IMR-90 (cell line): Measurements from ENCODE around the gene SCAF1. TPM values are rescaled to one million over a fixed set of nuclear protein-coding genes. Genes with fewer than 3 reads are reported as not detected.

Experiments
- ATAC-seq: fragments of 200-7000 bp; cut with Tn5 transposase; 2 replicates; pipeline ENCODE4 v1.9.1; 2020; ENCODE audit warnings: low read depth, mild to moderate bottlenecking, moderate library complexity
- BruUV-seq: library from RNA; stranded (reverse); fragments of 400-500 nt; replicated peaks from 2 replicates; lab custom pipeline; 2021; lab: Mats Ljungman, UMichigan
- CTCF ChIA-PET: fragments of 300-600 bp; formaldehyde crosslinking; extraction: SDS; loops from one replicate; lab custom pipeline; 2021; ENCODE audit warnings: antibody characterized with exemption; lab: Yijun Ruan, JAX
- POLR2A ChIA-PET: fragments of 300-600 bp; sonication (Branson Sonifier 250); formaldehyde crosslinking; loops from one replicate; lab custom pipeline; 2022; ENCODE audit warnings: antibody characterized with exemption; ENCODE audit not compliant: unreplicated experiment; lab: Charles Lee
- DNase-seq: peaks from one replicate; pipeline ENCODE4 v3.0.0; 2013
- H2AFZ ChIP-seq: replicated peaks from 2 replicates; pipeline ENCODE3; 2013; ENCODE audit warnings: low read length, mild to moderate bottlenecking; ENCODE audit not compliant: poor library complexity
- H2AK5ac ChIP-seq: 2 replicates; pipeline ENCODE4 v1.6.1; 2013; ENCODE audit warnings: low read depth, low read length, inconsistent platforms
- H2AK9ac ChIP-seq: replicated peaks from 2 replicates; pipeline ENCODE3; 2013; ENCODE audit warnings: mild to moderate bottlenecking, low read depth, low read length, moderate library complexity; ENCODE audit not compliant: poor library complexity
- H2BK120ac ChIP-seq: 2 replicates; pipeline ENCODE4 v1.6.1; 2013; ENCODE audit warnings: low read depth, low read length, inconsistent platforms
- H2BK15ac ChIP-seq: 3 replicates; pipeline ENCODE4 v1.6.1; 2013; ENCODE audit warnings: low read depth, low read length, inconsistent platforms
- H2BK20ac ChIP-seq: 2 replicates; pipeline ENCODE4 v1.6.1; 2013; ENCODE audit warnings: low read depth, mild to moderate bottlenecking, inconsistent platforms, low read length, moderate library complexity
- H2BK5ac ChIP-seq: 2 replicates; pipeline ENCODE4 v1.6.1; 2013; ENCODE audit warnings: mild to moderate bottlenecking, low read depth, low read length, inconsistent platforms; ENCODE audit not compliant: poor library complexity, severe bottlenecking
- H3K14ac ChIP-seq: replicated peaks from 2 replicates; pipeline ENCODE4 v1.6.1; 2013; ENCODE audit warnings: low read depth, low read length, inconsistent platforms
- H3K18ac ChIP-seq: 2 replicates; pipeline ENCODE4 v1.6.1; 2013; ENCODE audit warnings: low read depth, low read length, control low read depth
- H3K23ac ChIP-seq: 2 replicates; pipeline ENCODE4 v1.6.1; 2013; ENCODE audit warnings: low read depth, low read length, inconsistent platforms
- H3K27ac ChIP-seq: 2 replicates; pipeline ENCODE4 v1.5.1; 2013; ENCODE audit warnings: mild to moderate bottlenecking, control low read depth, low read length; ENCODE audit not compliant: insufficient read depth
- H3K27me3 ChIP-seq: 2 replicates; pipeline ENCODE4 v1.6.1; 2013; ENCODE audit warnings: low read length; ENCODE audit not compliant: control insufficient read depth, insufficient read depth
- H3K36me3 ChIP-seq: 2 replicates; pipeline ENCODE4 v1.6.1; 2013; ENCODE audit warnings: low read length, mixed read lengths; ENCODE audit not compliant: control insufficient read depth, insufficient read depth
- H3K4ac ChIP-seq: 2 replicates; pipeline ENCODE4 v1.6.1; 2013; ENCODE audit warnings: low read depth, low read length, inconsistent platforms
- H3K4me1 ChIP-seq: 2 replicates; pipeline ENCODE4 v1.6.1; 2013; ENCODE audit warnings: low read length, mixed read lengths; ENCODE audit not compliant: control insufficient read depth, insufficient read depth
- H3K4me2 ChIP-seq: 2 replicates; pipeline ENCODE4 v1.6.1; 2013; ENCODE audit warnings: low read depth, mild to moderate bottlenecking, control low read depth, low read length, moderate library complexity
- H3K4me3 ChIP-seq: 2 replicates; pipeline ENCODE4 v1.5.1; 2013; ENCODE audit warnings: low read depth, mild to moderate bottlenecking, control low read depth, low read length, moderate library complexity; ENCODE audit not compliant: insufficient read depth
- H3K56ac ChIP-seq: 2 replicates; pipeline ENCODE4 v1.6.1; 2013; ENCODE audit warnings: low read length, inconsistent platforms; ENCODE audit not compliant: insufficient read depth; ENCODE audit errors: extremely low read depth
- H3K79me1 ChIP-seq, 2 experiments: 2 replicates each; pipeline ENCODE4 v1.6.1; 2013; ENCODE audit warnings: low read length in 2 of 2, inconsistent platforms in 1 of 2, low read depth in 1 of 2
- H3K9ac ChIP-seq: 2 replicates; pipeline ENCODE4 v1.6.1; 2013; ENCODE audit warnings: low read depth, low read length, control low read depth
- H3K9me1 ChIP-seq: 2 replicates; pipeline ENCODE4 v1.6.1; 2013; ENCODE audit warnings: low read length, inconsistent platforms; ENCODE audit not compliant: insufficient read depth
- H3K9me3 ChIP-seq: 2 replicates; pipeline ENCODE4 v1.6.1; 2013; ENCODE audit warnings: low read length; ENCODE audit not compliant: control insufficient read depth, insufficient read depth
- H4K20me1 ChIP-seq: 2 replicates; pipeline ENCODE4 v1.6.1; 2013; ENCODE audit warnings: low read length, inconsistent platforms; ENCODE audit not compliant: insufficient read depth
- H4K5ac ChIP-seq: 2 replicates; pipeline ENCODE4 v1.6.1; 2013; ENCODE audit warnings: mild to moderate bottlenecking, low read depth, low read length, control low read depth
- H4K8ac ChIP-seq, 2 experiments: 2 replicates each; pipeline ENCODE4 v1.6.1; 2013; ENCODE audit warnings: low read depth in 2 of 2, low read length in 2 of 2, control low read depth in 1 of 2, inconsistent platforms in 1 of 2
- H4K91ac ChIP-seq: 2 replicates; pipeline ENCODE4 v1.6.1; 2013; ENCODE audit warnings: low read depth, low read length, inconsistent platforms; ENCODE audit not compliant: insufficient read depth
- BHLHE40 ChIP-seq: fragments of 150-350 bp; IDR thresholded peaks from 2 replicates; pipeline ENCODE4 v1.6.1; 2016; ENCODE audit warnings: mild to moderate bottlenecking, low read depth, low read length
- CEBPB ChIP-seq: IDR thresholded peaks from 2 replicates; pipeline ENCODE4 v1.6.1; 2012; ENCODE audit warnings: low read depth, low read length, improper control_type of control experiment
- CTCF ChIP-seq: conservative IDR thresholded peaks from 2 replicates; pipeline ENCODE4 v1.5.1; 2012; ENCODE audit warnings: mild to moderate bottlenecking, low read depth, low read length, improper control_type of control experiment
- ELK1 ChIP-seq: fragments of 150-350 bp; IDR thresholded peaks from 2 replicates; pipeline ENCODE4 v1.6.1; 2016; ENCODE audit warnings: low read depth, mild to moderate bottlenecking, low read length, moderate library complexity, borderline replicate concordance
- MAZ ChIP-seq: IDR thresholded peaks from 2 replicates; pipeline ENCODE4 v1.6.1; 2012; ENCODE audit warnings: low read depth, mild to moderate bottlenecking, low read length, improper control_type of control experiment, moderate library complexity, borderline replicate concordance
- MXI1 ChIP-seq: IDR thresholded peaks from 2 replicates; pipeline ENCODE4 v1.6.1; 2012; ENCODE audit warnings: low read depth, mild to moderate bottlenecking, low read length, moderate library complexity, borderline replicate concordance
- NFE2L2 ChIP-seq: fragments of 150-350 bp; IDR thresholded peaks from 2 replicates; pipeline ENCODE4 v1.6.1; 2016; ENCODE audit warnings: low read depth, mild to moderate bottlenecking, low read length
- POLR2A ChIP-seq: IDR thresholded peaks from 2 replicates; pipeline ENCODE4 v1.6.1; 2012; ENCODE audit warnings: mild to moderate bottlenecking, low read depth, low read length
- RAD21 ChIP-seq: IDR thresholded peaks from 2 replicates; pipeline ENCODE4 v1.6.1; 2012; ENCODE audit warnings: low read length, improper control_type of control experiment
- RFX5 ChIP-seq: IDR thresholded peaks from 2 replicates; pipeline ENCODE4 v1.8.0; 2012; ENCODE audit warnings: low read depth, mild to moderate bottlenecking, low read length, moderate library complexity
- SMC3 ChIP-seq: fragments of 150-350 bp; IDR thresholded peaks from 2 replicates; pipeline ENCODE4 v1.6.1; 2016; ENCODE audit warnings: low read depth, mild to moderate bottlenecking, antibody characterized with exemption, low read length, moderate library complexity
- WGBS, 2 experiments: methylation state at CpG; one replicate each; pipeline versions ENCODE4 v1.1.5 to v1.1.7; 2013; ENCODE audit warnings: missing lambda C conversion rate in 2 of 2; ENCODE audit not compliant: insufficient read length in 1 of 2; ENCODE audit errors: extremely low coverage in 2 of 2; 5-methylcytosine and 5-hydroxymethylcytosine counted together
- dilution Hi-C: fragments of 300-500 bp; cut with HindIII; formaldehyde crosslinking; loops from one replicate; pipeline ENCODE4 v1.14.3; 2018; ENCODE audit warnings: low sequenced_read_pairs; ENCODE audit not compliant: unreplicated experiment
- in situ Hi-C: fragments of 300-500 bp; cut with MboI; formaldehyde crosslinking; loops from 3 replicates; pipeline ENCODE4 v1.14.3; 2019; ENCODE audit warnings: low sequenced_read_pairs, inconsistent platforms, mixed read lengths
- intact Hi-C: fragments of 100-400 bp; cut with micrococcal nuclease; formaldehyde crosslinking; loops from 2 replicates; pipeline ENCODE4 v1.10.0; 2022
- polyA plus RNA-seq, 3 experiments: library from polyadenylated mRNA; depleted of rRNA; stranded (reverse); fragments of >200 nt; gene quantifications; 2 replicates each; pipeline ENCODE4 v1.2.3, GENCODE V29; 2012; ENCODE audit warnings: low replicate concordance in 1 of 3
- total RNA-seq: library from RNA; depleted of rRNA; stranded (reverse); fragments of >200 nt; gene quantifications from 2 replicates; pipeline ENCODE4 v1.2.3, GENCODE V29; 2012
- TF ChIP-seq, protein P1 (sequence below): fragments of 150-350 bp; IDR thresholded peaks from 2 replicates; pipeline ENCODE4 v1.6.1; 2017; ENCODE audit warnings: mild to moderate bottlenecking, antibody characterized with exemption, low read length, low read depth

The SCAF1 gene
- total and polyA plus RNA-seq, 2 of the 4 experiments (the other 2 are of a cell fraction): 2.2 to 14.8 TPM

DNA sequence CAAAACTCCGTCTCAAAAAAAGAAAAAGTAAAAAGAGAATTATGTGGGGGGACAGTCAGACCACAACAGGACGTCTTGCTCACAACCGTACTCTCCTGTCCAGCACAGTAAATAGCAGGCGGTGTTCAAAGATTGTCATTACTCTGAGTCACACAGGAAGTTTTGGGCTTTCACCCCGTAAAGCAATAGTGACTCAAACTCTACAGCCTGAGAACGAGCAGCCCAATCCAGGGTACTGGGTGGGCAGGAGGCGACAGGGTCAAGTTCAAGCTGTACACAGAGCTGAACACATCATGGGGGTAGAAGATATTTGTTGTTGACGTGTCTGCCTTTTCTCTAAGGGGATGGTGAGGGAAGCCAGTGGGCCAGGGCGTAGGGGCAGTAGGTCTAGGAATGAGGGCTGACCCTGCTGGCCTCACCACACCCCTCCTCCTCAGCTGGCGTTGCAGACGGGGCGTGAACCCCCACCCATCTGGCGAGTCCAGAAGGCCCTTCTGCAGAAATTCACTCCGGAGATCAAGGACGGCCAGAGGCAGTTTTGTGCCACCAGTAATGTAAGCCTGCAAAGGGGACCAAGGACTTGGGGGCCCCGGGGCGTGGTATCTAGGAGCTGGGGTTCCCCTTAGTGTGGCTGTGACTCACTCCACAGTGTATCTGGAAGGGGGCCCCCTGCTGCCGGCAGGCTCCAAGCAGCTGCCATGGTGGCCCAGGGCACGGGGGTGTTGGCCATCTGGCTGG lies 27.7 kb upstream of the SCAF1 start (continued):
- TF ChIP-seq MAZ (0 out of 2 replicates have a peak, but pooled peaks have one; percentile 8), SMC3 (no peak), POLR2A (no peak), MXI1 (no peak)

DNA sequence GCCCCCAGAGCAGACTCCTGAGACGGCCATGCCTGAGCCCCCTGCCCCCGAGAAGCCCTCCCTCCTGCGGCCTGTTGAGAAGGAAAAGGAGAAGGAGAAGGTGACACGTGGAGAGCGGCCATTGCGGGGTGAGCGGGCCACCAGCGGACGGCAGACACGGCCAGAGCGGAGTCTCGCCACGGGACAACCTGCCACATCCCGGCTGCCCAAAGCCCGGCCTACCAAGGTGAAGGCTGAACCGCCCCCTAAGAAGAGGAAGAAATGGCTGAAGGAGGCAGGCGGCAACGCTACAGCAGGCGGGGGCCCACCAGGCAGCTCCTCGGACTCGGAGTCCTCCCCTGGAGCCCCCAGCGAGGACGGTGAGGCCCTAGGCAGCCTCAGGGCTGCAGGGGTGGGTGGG lies 26.1 kb upstream of the SCAF1 start:
- no TSS peak for BruUV-seq
- POLR2A ChIA-PET: no interaction called here
- no peak for TF ChIP-seq NFE2L2
- no peak for TF ChIP-seq CEBPB
- no peak for TF ChIP-seq RAD21
- no peak for TF ChIP-seq CTCF
- TF ChIP-seq MAZ: no peak
- TF ChIP-seq SMC3: no peak
- TF ChIP-seq ELK1: no peak
- TF ChIP-seq RFX5: no peak
- TF ChIP-seq POLR2A: no peak
- TF ChIP-seq, protein P1, sequence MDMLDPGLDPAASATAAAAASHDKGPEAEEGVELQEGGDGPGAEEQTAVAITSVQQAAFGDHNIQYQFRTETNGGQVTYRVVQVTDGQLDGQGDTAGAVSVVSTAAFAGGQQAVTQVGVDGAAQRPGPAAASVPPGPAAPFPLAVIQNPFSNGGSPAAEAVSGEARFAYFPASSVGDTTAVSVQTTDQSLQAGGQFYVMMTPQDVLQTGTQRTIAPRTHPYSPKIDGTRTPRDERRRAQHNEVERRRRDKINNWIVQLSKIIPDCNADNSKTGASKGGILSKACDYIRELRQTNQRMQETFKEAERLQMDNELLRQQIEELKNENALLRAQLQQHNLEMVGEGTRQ: no peak
- no peak for TF ChIP-seq BHLHE40
- no peak for TF ChIP-seq MXI1

More for the DNA sequence above, 26.1 kb upstream of the SCAF1 start:
- Histone ChIP-seq H3K36me3 (peaks cover 40% of the 10 kb centered on the region), H3K27ac (no peak overlapping the region), H3K9ac (no peak overlapping the region), H3K14ac (no peak overlapping the region), H3K27me3 (no peaks in the 10 kb centered on the region), H3K4me3 (no peak overlapping the region), H3K4me1 (peaks cover 16% of the 10 kb centered on the region), H2AK9ac (no peak overlapping the region), H2BK20ac (no peak overlapping the region), H3K23ac (no peak overlapping the region), H3K18ac (no peak overlapping the region), H3K79me1 (peaks cover 36 to 78% of the 10 kb centered on the region in 2 experiments), H2AFZ (peak overlapping the region; percentile 19), H4K5ac (no peak overlapping the region), H3K56ac (no peak overlapping the region), H4K91ac (no peak overlapping the region), H3K9me3 (no peaks in the 10 kb centered on the region), H3K9me1 (peaks cover 10% of the 10 kb centered on the region), H2BK5ac (no peak overlapping the region), H4K20me1 (peaks cover 29% of the 10 kb centered on the region), H2BK15ac (no peak overlapping the region), H4K8ac (no peak overlapping the region), H2BK120ac (no peak overlapping the region), H3K4me2 (no peak overlapping the region), H3K4ac (no peak overlapping the region), H2AK5ac (no peak overlapping the region)
- dilution Hi-C loops (no loop called here), in situ Hi-C loops (no loop called here), intact Hi-C loops (no loop called here)
- CTCF ChIA-PET: no interaction called here
- WGBS, 2 experiments: 100% methylated on average over 11 of the region's 23 CpGs; no CpG with 5 or more reads in 1 of the 2 experiments
- DNase-seq: no peak
- no peak for ATAC-seq
